GM10847 (cell line): ENCODE results near the gene CLDN22.

Experiments
- POLR2A ChIP-seq: IDR thresholded peaks from 2 replicates; pipeline ENCODE4 v1.6.1; 2011; ENCODE audit not compliant: insufficient read length; ENCODE audit errors: extremely low read depth

CLDN22 gene

DNA sequence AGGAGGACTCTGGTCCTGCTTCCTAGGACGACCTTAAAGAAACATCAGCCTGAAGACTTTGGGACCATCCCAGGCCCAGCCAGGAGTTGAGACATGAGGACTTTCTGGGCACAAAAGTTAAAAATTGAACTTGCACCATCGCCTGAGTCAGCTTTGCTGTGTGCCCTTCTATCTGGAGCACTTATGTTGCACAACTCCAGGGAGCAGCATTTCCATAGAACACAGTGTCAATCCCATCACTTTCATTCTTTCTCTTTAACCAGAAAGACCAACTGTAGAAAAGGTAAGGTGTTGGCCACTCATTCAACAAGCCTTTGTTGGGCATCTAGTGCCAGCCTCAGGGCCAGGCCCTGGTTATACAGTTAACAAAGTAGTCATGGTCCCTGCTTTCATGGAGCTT lies 10.8 kb upstream of the CLDN22 start:
- no peak for TF ChIP-seq POLR2A

GRCh38 chr4:183329954-183330742 lies 10.1 kb upstream of the CLDN22 start:
- no peak for TF ChIP-seq POLR2A

DNA sequence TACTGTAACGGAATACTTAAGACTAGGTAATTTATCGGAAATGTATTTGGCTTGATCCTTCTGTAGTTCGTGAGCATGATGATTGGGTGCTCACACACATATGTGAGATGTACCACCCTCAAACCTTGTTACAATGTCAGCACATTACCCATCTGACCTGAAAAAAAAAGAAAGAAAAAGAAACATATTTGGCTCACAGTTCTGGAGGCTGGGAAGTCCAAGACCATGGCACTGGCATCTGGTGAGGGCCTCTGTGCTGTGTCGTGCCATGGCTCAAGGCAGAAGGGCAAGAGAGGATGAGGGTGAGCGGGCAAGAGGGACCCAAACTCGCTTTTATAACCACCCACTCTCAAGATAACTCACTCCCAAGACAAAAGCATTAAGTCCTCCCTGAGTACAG lies 9.2 kb upstream of the CLDN22 start:
- no peak for TF ChIP-seq POLR2A

DNA sequence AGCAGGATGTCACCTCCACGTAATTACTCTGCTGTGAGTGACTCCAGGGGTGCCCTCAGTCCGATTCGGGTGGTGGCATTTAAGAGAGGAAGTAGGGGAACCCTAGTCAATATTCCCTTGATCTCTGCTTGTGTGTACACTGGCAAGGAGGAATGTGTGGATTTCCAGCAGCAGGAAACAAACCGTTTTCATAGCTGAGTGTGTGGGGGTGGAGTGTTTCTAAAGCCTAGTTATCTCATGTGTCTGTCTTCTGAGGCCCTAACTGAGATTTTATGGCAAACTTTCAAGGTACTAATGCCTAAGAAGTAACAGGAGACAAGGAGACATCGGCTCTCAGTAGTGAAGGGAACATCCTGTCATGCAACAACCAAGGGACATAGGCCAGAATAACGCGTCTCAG lies 8.8 kb upstream of the CLDN22 start:
- no peak for TF ChIP-seq POLR2A

GRCh38 chr4:183327827-183328226 lies 7.8 kb upstream of the CLDN22 start:
- TF ChIP-seq POLR2A: no peak

DNA sequence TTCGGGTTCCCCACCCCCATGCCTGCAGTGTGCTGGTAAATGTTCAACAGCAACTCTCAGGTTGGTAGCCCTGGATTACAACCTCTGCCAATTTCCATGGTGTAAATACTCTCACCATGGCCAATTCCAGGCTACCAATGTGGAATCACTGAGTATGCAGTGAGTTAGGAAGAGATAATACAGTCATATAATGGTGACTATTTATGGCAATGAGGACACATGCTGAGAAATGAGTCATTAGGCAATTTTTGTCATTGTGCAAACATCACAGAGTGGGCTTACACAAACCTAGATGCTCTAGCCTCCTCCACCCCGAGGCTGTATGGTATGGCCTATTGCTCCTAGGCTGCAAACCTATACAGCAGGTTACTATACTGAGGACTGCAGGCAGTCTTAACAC lies 6.8 kb upstream of the CLDN22 start:
- TF ChIP-seq POLR2A: no peak

DNA sequence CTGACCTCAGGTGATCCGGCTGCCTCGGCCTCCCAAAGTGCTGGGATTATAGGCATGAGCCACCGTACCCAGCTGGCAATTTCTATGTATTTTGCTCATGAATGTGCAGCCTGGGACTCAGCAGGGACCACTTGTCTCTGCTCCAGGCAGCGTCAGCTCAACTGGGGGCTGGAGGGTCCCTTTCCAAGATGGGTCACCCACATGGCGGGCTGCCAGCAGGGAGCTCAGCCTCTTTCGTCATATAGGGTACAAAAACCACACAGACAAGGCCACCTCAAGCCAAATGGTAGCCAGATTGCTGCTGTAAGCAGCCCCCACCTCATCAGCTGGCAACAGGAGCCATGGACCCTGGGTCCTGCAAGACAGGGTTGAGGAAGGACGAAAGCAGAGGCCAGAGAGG lies 4.5 kb upstream of the CLDN22 start:
- no peak for TF ChIP-seq POLR2A

DNA sequence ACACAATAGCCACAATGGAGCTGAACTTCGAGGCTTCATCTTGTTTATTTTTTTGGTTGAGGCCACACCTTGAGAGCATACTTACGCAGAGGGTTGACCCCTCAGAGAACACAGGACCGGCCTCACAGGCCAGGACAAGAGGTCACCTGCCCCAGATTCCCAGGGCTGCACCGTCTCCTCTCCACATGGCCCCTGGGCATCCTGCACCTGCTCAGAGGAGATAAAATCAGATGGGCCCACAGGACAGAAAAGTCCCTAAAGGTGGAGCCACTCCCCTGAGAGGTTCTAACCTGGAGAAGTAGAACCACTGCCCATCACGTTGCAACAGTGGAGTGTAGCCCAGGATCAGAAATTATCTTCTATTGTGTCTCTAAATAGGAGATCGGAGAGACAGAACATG lies 3.2 kb upstream of the CLDN22 start:
- no peak for TF ChIP-seq POLR2A

DNA sequence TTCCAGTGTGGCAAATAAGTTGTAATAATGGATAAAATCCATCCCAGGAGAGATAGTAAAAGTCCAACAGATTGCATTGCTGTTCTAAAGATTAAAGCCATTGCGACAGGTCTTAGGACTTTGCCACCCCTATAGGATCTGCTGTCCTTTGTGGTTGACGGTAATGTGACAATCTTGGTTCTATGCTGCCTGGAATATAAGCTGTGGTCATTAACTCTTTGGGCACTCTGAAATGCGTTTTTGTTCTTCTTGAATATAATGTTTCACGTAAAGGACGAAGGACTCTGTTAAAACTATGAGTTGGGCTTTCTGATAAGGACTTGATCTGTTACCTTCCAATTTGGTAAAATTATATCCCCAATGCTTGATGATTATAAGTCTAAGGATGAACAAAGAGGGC lies 2.2 kb upstream of the CLDN22 start, which contains the start of gene CLDN24:
Gene CLDN24 (minus strand): TSS at position 101 of the 400 bp plus-strand sequence. CDS start 0 bp downstream, at position 101.
- TF ChIP-seq POLR2A: no peak

GRCh38 chr4:183321516-183321915 lies 1.4 kb upstream of the CLDN22 start:
- no peak for TF ChIP-seq POLR2A

GRCh38 chr4:183321079-183321478 lies 1.0 kb upstream of the CLDN22 start:
- TF ChIP-seq POLR2A: no peak

- no peak for TF ChIP-seq POLR2A
Measured at GRCh38 chr4:183318656-183319055, 1.4 kb downstream of the CLDN22 start.

GRCh38 chr4:183314806-183315205 lies 5.3 kb downstream of the CLDN22 start:
- TF ChIP-seq POLR2A: no peak

DNA sequence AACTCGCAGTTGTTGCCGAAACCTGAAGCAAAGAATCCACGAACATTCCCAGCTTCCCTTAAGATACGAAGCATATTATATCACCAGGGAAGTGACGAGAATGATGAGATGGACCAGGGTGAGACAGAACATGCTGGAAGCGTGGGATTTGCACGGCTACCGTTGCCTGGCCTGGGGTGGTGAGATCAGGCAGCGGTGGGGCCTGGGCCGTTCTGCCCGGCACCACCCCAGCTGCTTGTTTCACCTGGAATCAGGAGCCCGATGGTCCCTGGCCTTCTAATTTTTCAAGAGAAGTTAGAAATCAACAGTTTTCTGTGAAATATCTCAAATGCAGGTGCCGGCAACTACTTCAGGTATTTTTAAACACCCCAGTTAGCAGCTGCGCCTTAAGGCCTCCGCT lies 5.7 kb downstream of the CLDN22 start:
- TF ChIP-seq POLR2A: no peak

GRCh38 chr4:183312841-183313240 lies 7.2 kb downstream of the CLDN22 start:
- TF ChIP-seq POLR2A: no peak

DNA sequence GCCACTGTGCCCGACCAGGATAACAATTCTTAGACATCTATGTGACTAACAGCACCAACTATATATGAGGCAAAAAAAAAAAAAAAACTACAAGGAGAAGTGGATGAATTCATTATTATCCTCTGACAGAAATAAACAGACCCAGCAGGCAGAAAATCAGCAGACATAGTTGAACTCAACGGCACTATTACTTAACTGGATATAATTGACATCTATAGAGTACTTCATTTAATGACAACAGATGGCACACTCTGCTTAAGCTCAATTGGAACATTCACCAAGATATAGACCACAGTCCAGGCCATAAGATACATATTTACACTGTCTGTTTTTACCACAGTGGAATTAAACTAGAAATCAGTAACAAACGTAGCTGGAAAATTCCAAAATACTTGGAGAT lies 13.3 kb downstream of the CLDN22 start:
- no peak for TF ChIP-seq POLR2A

- no peak for TF ChIP-seq POLR2A
Measured at GRCh38 chr4:183304538-183304937, 15.5 kb downstream of the CLDN22 start.
